ENCODE data around the gene IDH3B.

DNA sequence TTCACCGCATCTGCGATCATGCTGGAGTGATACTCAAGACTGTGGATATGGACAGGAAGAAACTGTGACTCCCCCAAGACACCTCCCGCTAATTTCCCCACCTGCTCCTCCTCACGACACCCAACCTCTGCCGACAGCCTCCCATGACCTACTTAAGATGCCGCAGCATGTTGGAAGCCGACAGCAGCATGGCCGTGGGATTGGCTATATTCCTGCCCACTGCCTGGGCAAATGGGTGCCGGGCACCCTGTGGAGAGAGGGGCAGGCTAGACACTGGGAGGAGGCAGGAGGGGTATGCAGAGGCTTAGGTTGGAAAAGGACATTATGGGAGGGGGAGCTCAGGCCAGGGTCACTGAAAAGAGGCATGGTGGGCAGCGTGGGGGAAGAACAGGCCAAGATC lies 4.5 kb downstream of the IDH3B start:
- TF ChIP-seq CTCF (IDR thresholded peaks at IDR 0.05; ENCODE audit: low read length) (no peak), EZH2 (optimal IDR thresholded peaks at IDR 0.05; ENCODE audit: low read depth, low read length) (no peak), EZH2phosphoT487 (IDR thresholded peaks at IDR 0.05; ENCODE audit: low read length) (no peak)

Measured in MM.1S (cell line).